Right lobe of liver (tissue), 4 donors: Measurements from ENCODE around the gene KIAA1549.

Source experiments
- CTCF ChIP-seq, 4 donors: fragments of 200-600 bp in 3 of 4; fragments of 450-650 bp in 1 of 4; IDR thresholded peaks; one replicate each; pipeline versions ENCODE4 v1.5.1 to v1.8.0; 2016 to 2022; ENCODE audit warnings: antibody characterized with exemption in 4 of 4, mild to moderate bottlenecking in 2 of 4
- POLR2A ChIP-seq: fragments of 450-650 bp; IDR thresholded peaks from one replicate; pipeline ENCODE4 v1.6.1; 2017; ENCODE audit warnings: antibody characterized with exemption, mild to moderate bottlenecking
- donor health status: DM: no; HTN: no; CAD: no.
- donor health status: DM: no; HTN: no; CAD: no.
- donor health status: DM: no; HTN: yes; CAD: no.

GRCh38 chr7:138934367-138934766, 46.8 kb downstream of the KIAA1549 start:
- TF ChIP-seq POLR2A (no peak), CTCF (IDR thresholded peaks at IDR 0.05) (no peak)
